WI38 (cell line): Measurements from ENCODE around the gene MRPL11.

Experiments used
- H3K4me3 ChIP-seq: 2 replicates; pipeline ENCODE4 v1.5.1; 2011; ENCODE audit warnings: low read depth, mild to moderate bottlenecking, control low read depth, low read length
- CTCF ChIP-seq: IDR thresholded peaks from 2 replicates; pipeline ENCODE4 v1.5.1; 2012; ENCODE audit warnings: low read depth, mild to moderate bottlenecking, control low read depth, low read length

The MRPL11 gene

GRCh38 chr11:66472054-66472453, 33.4 kb upstream of the MRPL11 start:
- no peak overlapping the region for H3K4me3 ChIP-seq
- no peak for TF ChIP-seq CTCF

- TF ChIP-seq CTCF, result no peak
- no peak overlapping the region for H3K4me3 ChIP-seq
Measured at GRCh38 chr11:66471142-66471541, 32.5 kb upstream of the MRPL11 start.

- no peak overlapping the region for H3K4me3 ChIP-seq
Measured at GRCh38 chr11:66470015-66470414, 31.4 kb upstream of the MRPL11 start.

GRCh38 chr11:66469441-66469840, 30.8 kb upstream of the MRPL11 start:
- H3K4me3 ChIP-seq, result no peak overlapping the region
- no peak for TF ChIP-seq CTCF

More at GRCh38 chr11:66470015-66470414, 31.4 kb upstream of the MRPL11 start:
- TF ChIP-seq CTCF, result no peak

GRCh38 chr11:66468691-66469090, 30.0 kb upstream of the MRPL11 start:
- H3K4me3 ChIP-seq, result no peak overlapping the region
- no peak for TF ChIP-seq CTCF

GRCh38 chr11:66467756-66468155, 29.1 kb upstream of the MRPL11 start:
- peak overlapping the region; percentile 62 for H3K4me3 ChIP-seq
- no peak for TF ChIP-seq CTCF

- H3K4me3 ChIP-seq, result peak overlapping the region; percentile 62
- 0 out of 2 replicates have a peak, but pooled peaks have one; percentile 13 for TF ChIP-seq CTCF
Measured at GRCh38 chr11:66467034-66467659, 28.5 kb upstream of the MRPL11 start.
